ENCODE measurements around the gene AJUBA. TPM values are rescaled to one million over a fixed set of nuclear protein-coding genes. Genes with fewer than 3 reads are reported as not detected.

Gene AJUBA
- total RNA-seq, 1 experiment from 2014 or later: 42.6 TPM

- no peak overlapping the region for H3K4me3 ChIP-seq
- 0 out of 2 replicates have a peak, but pooled peaks cover 5% of the 10 kb centered on the region for H3F3A ChIP-seq (ENCODE audit: insufficient read depth, low read depth)
- no peak for DNase-seq
- no peaks in the 10 kb centered on the region for H3K9me3 ChIP-seq (ENCODE audit: insufficient read depth, low read depth)
- no peaks in the 10 kb centered on the region for H3K79me2 ChIP-seq (ENCODE audit: low read depth)
- H3K4me2 ChIP-seq: no peak overlapping the region
- H3K27ac ChIP-seq: no peak overlapping the region
- no peaks in the 10 kb centered on the region; the same call in 1 of the 2 replicates for H3K36me3 ChIP-seq (ENCODE audit: low read depth)
- no peaks in the 10 kb centered on the region for H3K9me2 ChIP-seq (ENCODE audit: insufficient read depth)
- TF ChIP-seq CTCF (conservative IDR thresholded peaks at IDR 0.05) (no peak), EZH2 (IDR thresholded peaks at IDR 0.05; ENCODE audit: low read depth) (no peak)
- no peaks in the 10 kb centered on the region for H4K20me1 ChIP-seq (ENCODE audit: insufficient read depth)
- H3K27me3 ChIP-seq (ENCODE audit: insufficient read depth, low read depth): no peaks in the 10 kb centered on the region
- intact Hi-C loops (cut with micrococcal nuclease; ENCODE audit: unreplicated experiment): no loop called here
- no peak overlapping the region for H2AFZ ChIP-seq
- BruUV-seq (replicated peaks): no TSS peak
- no peaks in the 10 kb centered on the region for H3K4me1 ChIP-seq (replicated peaks; ENCODE audit: insufficient read depth)
- ChIA-PET CTCF (no interaction called here), POLR2A (ENCODE audit: unreplicated experiment) (no interaction called here)
These were observed 42.9 kb upstream of the AJUBA start for GRCh38 chr14:23025151-23025814.

- no peak for DNase-seq
- POLR2A ChIA-PET (ENCODE audit: unreplicated experiment): interaction anchor here (0.7 kb wide), 1 partner anchor 88 kb away, joined by 5 read pairs; no protein-coding TSS in a partner anchor
- CTCF ChIA-PET: no interaction called here
These were observed 42.3 kb upstream of the AJUBA start for GRCh38 chr14:23024612-23025075.

GRCh38 chr14:23023795-23024152 lies 41.4 kb upstream of the AJUBA start:
- intact Hi-C loops (cut with micrococcal nuclease; ENCODE audit: unreplicated experiment): no loop called here
- no TSS peak for BruUV-seq (replicated peaks)
- H3K9me3 ChIP-seq (ENCODE audit: insufficient read depth, low read depth): no peaks in the 10 kb centered on the region
- no peaks in the 10 kb centered on the region for H3K4me1 ChIP-seq (replicated peaks; ENCODE audit: insufficient read depth)
- ChIA-PET POLR2A (ENCODE audit: unreplicated experiment) (interaction anchor here (0.6 kb wide), 1 partner anchor 27 kb away, joined by 4 read pairs; no protein-coding TSS in a partner anchor), CTCF (interaction anchor here (0.7 kb wide), 1 partner anchor 31 kb away, joined by 3 read pairs; no protein-coding TSS in a partner anchor)
- no peaks in the 10 kb centered on the region for H3F3A ChIP-seq (ENCODE audit: insufficient read depth, low read depth)
- no peak overlapping the region for H3K27ac ChIP-seq
- no peak overlapping the region for H3K4me3 ChIP-seq
- no peak overlapping the region for H3K4me2 ChIP-seq
- no peak overlapping the region for H2AFZ ChIP-seq
- H3K79me2 ChIP-seq (ENCODE audit: low read depth): no peaks in the 10 kb centered on the region
- no peaks in the 10 kb centered on the region for H4K20me1 ChIP-seq (ENCODE audit: insufficient read depth)
- H3K27me3 ChIP-seq (ENCODE audit: insufficient read depth, low read depth): no peaks in the 10 kb centered on the region
- no peak for DNase-seq
- no peaks in the 10 kb centered on the region for H3K9me2 ChIP-seq (ENCODE audit: insufficient read depth)
- H3K36me3 ChIP-seq (ENCODE audit: low read depth): no peaks in the 10 kb centered on the region; the same call in 1 of the 2 replicates
- TF ChIP-seq CTCF (conservative IDR thresholded peaks at IDR 0.05) (no peak), EZH2 (IDR thresholded peaks at IDR 0.05; ENCODE audit: low read depth) (no peak)

More at GRCh38 chr14:23024612-23025075, 42.3 kb upstream of the AJUBA start:
- H3K9me2 ChIP-seq (ENCODE audit: insufficient read depth): no peaks in the 10 kb centered on the region
- H3K4me2 ChIP-seq: no peak overlapping the region
- BruUV-seq (replicated peaks): no TSS peak
- TF ChIP-seq EZH2 (IDR thresholded peaks at IDR 0.05; ENCODE audit: low read depth): no peak
- H3K9me3 ChIP-seq (ENCODE audit: insufficient read depth, low read depth): no peaks in the 10 kb centered on the region
- no peak overlapping the region for H3K27ac ChIP-seq
- H3K4me3 ChIP-seq: no peak overlapping the region
- no peaks in the 10 kb centered on the region for H3K79me2 ChIP-seq (ENCODE audit: low read depth)
- H3F3A ChIP-seq (ENCODE audit: insufficient read depth, low read depth): 0 out of 2 replicates have a peak, but pooled peaks cover 5% of the 10 kb centered on the region
- H2AFZ ChIP-seq: no peak overlapping the region
- intact Hi-C loops (cut with micrococcal nuclease; ENCODE audit: unreplicated experiment): no loop called here
- no peaks in the 10 kb centered on the region for H4K20me1 ChIP-seq (ENCODE audit: insufficient read depth)
- H3K36me3 ChIP-seq (ENCODE audit: low read depth): no peaks in the 10 kb centered on the region; the same call in 1 of the 2 replicates
- no peaks in the 10 kb centered on the region for H3K27me3 ChIP-seq (ENCODE audit: insufficient read depth, low read depth)
- H3K4me1 ChIP-seq (replicated peaks; ENCODE audit: insufficient read depth): no peaks in the 10 kb centered on the region
